Stimulated activated CD4-positive, alpha-beta T cell treated with anti-CD3 and anti-CD28 coated beads, Interleukin-1b, Interleukin-23, amount 100 ng/mL, for 24 hours (primary cell): Measurements from ENCODE around the gene AGBL3.
"Not testable (repeated sequence)": the region's sequence is repeated elsewhere in the genome, so short reads cannot be mapped to it uniquely, and the experiment has no call there.

Experiments used
- DNase-seq, 4 experiments: peaks; one replicate each; pipeline ENCODE4 v3.0.0-alpha.2; 2020; ENCODE audit warnings: low read depth in 4 of 4, low spot score in 1 of 4

AGBL3 gene

GRCh38 chr7:135074531-135074930 lies 88.2 kb downstream of the AGBL3 start:
- no peak for DNase-seq

- DNase-seq, result no peak
Measured at GRCh38 chr7:135075716-135076115, 89.4 kb downstream of the AGBL3 start.

- no peak for DNase-seq
Measured at GRCh38 chr7:135076882-135077281, 90.6 kb downstream of the AGBL3 start.

GRCh38 chr7:135077642-135078041 lies 91.3 kb downstream of the AGBL3 start:
- DNase-seq, result no peak

- no peak for DNase-seq
Measured at GRCh38 chr7:135078051-135078450, 91.7 kb downstream of the AGBL3 start.

- DNase-seq, result no peak
Measured at GRCh38 chr7:135079068-135079467, 92.8 kb downstream of the AGBL3 start.

GRCh38 chr7:135083005-135083404 lies 96.7 kb downstream of the AGBL3 start:
- DNase-seq, result no peak

- no peak for DNase-seq
Measured at GRCh38 chr7:135088566-135088965, 102.3 kb downstream of the AGBL3 start.

- DNase-seq, result no peak
Measured at GRCh38 chr7:135091717-135092116, 105.4 kb downstream of the AGBL3 start.

GRCh38 chr7:135094472-135095237 lies 108.3 kb downstream of the AGBL3 start:
- no peak for DNase-seq

GRCh38 chr7:135095450-135095849 lies 109.1 kb downstream of the AGBL3 start:
- DNase-seq, result no peak

- DNase-seq, result no peak
Measured at GRCh38 chr7:135098391-135098790, 112.1 kb downstream of the AGBL3 start.

GRCh38 chr7:135100856-135101255 lies 114.5 kb downstream of the AGBL3 start:
- no peak for DNase-seq

- DNase-seq, result no peak
Measured at GRCh38 chr7:135102372-135102771, 116.1 kb downstream of the AGBL3 start.

GRCh38 chr7:135109562-135109961 lies 123.3 kb downstream of the AGBL3 start:
- no peak for DNase-seq

- no peak for DNase-seq
Measured at GRCh38 chr7:135109976-135110375, 123.7 kb downstream of the AGBL3 start.

- no peak for DNase-seq
Measured at GRCh38 chr7:135111379-135111778, 125.1 kb downstream of the AGBL3 start.

GRCh38 chr7:135114622-135115021 lies 128.3 kb downstream of the AGBL3 start:
- DNase-seq, result no peak

- no peak for DNase-seq
Measured at GRCh38 chr7:135117096-135117495, 130.8 kb downstream of the AGBL3 start.

GRCh38 chr7:135121868-135122267 lies 135.6 kb downstream of the AGBL3 start:
- DNase-seq, result no peak

- not testable (repeated sequence) for DNase-seq
Measured at GRCh38 chr7:135124631-135125030, 138.3 kb downstream of the AGBL3 start.

- no peak for DNase-seq
Measured at GRCh38 chr7:135128931-135129330, 142.6 kb downstream of the AGBL3 start.

- DNase-seq, result no peak
Measured at GRCh38 chr7:135129579-135129978, 143.3 kb downstream of the AGBL3 start.
